Natural killer cell treated with Interleukin-12 subunit alpha and Interleukin-12 subunit beta and Interleukin-15 and Interleukin-18, amount 100 ng/mL, for 72 hours (primary cell): Measurements from ENCODE around the gene HABP2. TPM values are rescaled to one million over a fixed set of nuclear protein-coding genes. Genes with fewer than 3 reads are reported as not detected.

Experiments
- ATAC-seq, 2 donors: fragments of 150-1000 bp; cut with Tn5 transposase in 1 of 2; sonication (Bioruptor Pico), chemical (Tn5 transposase) in 1 of 2; 2 replicates each; pipeline ENCODE4 v1.10.0; 2021
- DNase-seq: peaks from one replicate; pipeline ENCODE4 v3.0.0; 2022; ENCODE audit warnings: low spot score
- H3K27ac Mint-ChIP-seq, 2 donors: 1 replicate in 1 of 2; 2 replicates in 1 of 2; pipeline ENCODE4 v1.8.0; 2022; ENCODE audit warnings: mixed read lengths in 2 of 2, mild to moderate bottlenecking in 1 of 2, moderate library complexity in 1 of 2
- H3K27me3 Mint-ChIP-seq, 2 donors: 1 replicate in 1 of 2; 2 replicates in 1 of 2; pipeline ENCODE4 v1.8.0; 2022; ENCODE audit warnings: mixed read lengths in 2 of 2
- H3K36me3 Mint-ChIP-seq: one replicate; pipeline ENCODE4 v1.8.0; 2022; ENCODE audit warnings: mixed read lengths
- H3K4me1 Mint-ChIP-seq, 2 donors: 1 replicate in 1 of 2; 2 replicates in 1 of 2; pipeline ENCODE4 v1.8.0; 2022; ENCODE audit warnings: low read depth in 2 of 2, mixed read lengths in 2 of 2, mild to moderate bottlenecking in 1 of 2
- H3K4me3 Mint-ChIP-seq: one replicate; pipeline ENCODE4 v1.8.0; 2022; ENCODE audit warnings: mixed read lengths
- H3K9me3 Mint-ChIP-seq: 2 replicates; pipeline ENCODE4 v1.8.0; 2022; ENCODE audit warnings: mixed read lengths
- total RNA-seq, 2 donors: library from RNA; stranded (reverse); gene quantifications; one replicate each; pipeline ENCODE4 v1.2.3, GENCODE V29; 2022

HABP2 gene
- total RNA-seq, 2 donors from 2014 or later = not detected

GRCh38 chr10:113555245-113555644 lies 2.4 kb downstream of the HABP2 start:
- H3K27ac Mint-ChIP-seq = no peak overlapping the region
- ATAC-seq (no peak), DNase-seq (no peak)
- no peak overlapping the region for H3K4me3 Mint-ChIP-seq
- H3K9me3 Mint-ChIP-seq = no peaks in the 10 kb centered on the region
- H3K27me3 Mint-ChIP-seq = peaks cover 9 to 51% of the 10 kb centered on the region in 2 donors
- peaks cover 0 to 5% of the 10 kb centered on the region in 2 donors for H3K4me1 Mint-ChIP-seq
- H3K36me3 Mint-ChIP-seq = no peaks in the 10 kb centered on the region

- DNase-seq (no peak), ATAC-seq (no peak)
- H3K4me3 Mint-ChIP-seq = no peak overlapping the region
- no peaks in the 10 kb centered on the region for H3K9me3 Mint-ChIP-seq
- H3K36me3 Mint-ChIP-seq = no peaks in the 10 kb centered on the region
- H3K27me3 Mint-ChIP-seq = peaks cover 9 to 48% of the 10 kb centered on the region in 2 donors
- H3K27ac Mint-ChIP-seq = no peak overlapping the region
- H3K4me1 Mint-ChIP-seq = peaks cover 0 to 2% of the 10 kb centered on the region in 2 donors
Observed at GRCh38 chr10:113555751-113556150, 2.9 kb downstream of the HABP2 start.

- no peak overlapping the region for H3K4me3 Mint-ChIP-seq
- no peak for ATAC-seq
- no peak overlapping the region for H3K27ac Mint-ChIP-seq
- H3K9me3 Mint-ChIP-seq = no peaks in the 10 kb centered on the region
- no peak for DNase-seq
- no peaks in the 10 kb centered on the region for H3K4me1 Mint-ChIP-seq
- H3K27me3 Mint-ChIP-seq = peaks cover 9 to 36% of the 10 kb centered on the region in 2 donors
- no peaks in the 10 kb centered on the region for H3K36me3 Mint-ChIP-seq
Observed at GRCh38 chr10:113557424-113557862, 4.6 kb downstream of the HABP2 start.

- Mint-ChIP-seq H3K27me3 (peaks cover 9 to 36% of the 10 kb centered on the region in 2 donors), H3K4me1 (no peaks in the 10 kb centered on the region), H3K27ac (no peak overlapping the region), H3K4me3 (no peak overlapping the region), H3K36me3 (no peaks in the 10 kb centered on the region), H3K9me3 (no peaks in the 10 kb centered on the region)
- no peak for ATAC-seq
- DNase-seq = no peak
Observed at GRCh38 chr10:113557903-113558321, 5.1 kb downstream of the HABP2 start.

GRCh38 chr10:113560071-113560470 lies 7.2 kb downstream of the HABP2 start:
- DNase-seq (no peak), ATAC-seq (no peak)
- H3K4me1 Mint-ChIP-seq = peaks cover 5 to 6% of the 10 kb centered on the region in 2 donors
- no peak overlapping the region for H3K4me3 Mint-ChIP-seq
- H3K36me3 Mint-ChIP-seq = no peaks in the 10 kb centered on the region
- peaks cover 7 to 19% of the 10 kb centered on the region in 2 donors for H3K27me3 Mint-ChIP-seq
- no peak overlapping the region for H3K27ac Mint-ChIP-seq
- no peaks in the 10 kb centered on the region for H3K9me3 Mint-ChIP-seq

- no peak overlapping the region for H3K27ac Mint-ChIP-seq
- H3K4me1 Mint-ChIP-seq = peaks cover 5 to 6% of the 10 kb centered on the region in 2 donors
- H3K27me3 Mint-ChIP-seq = peaks cover 7 to 19% of the 10 kb centered on the region in 2 donors
- peak in 1 of 2 donors; percentile 18 for ATAC-seq
- H3K36me3 Mint-ChIP-seq = no peaks in the 10 kb centered on the region
- no peak for DNase-seq
- H3K4me3 Mint-ChIP-seq = no peak overlapping the region
- no peaks in the 10 kb centered on the region for H3K9me3 Mint-ChIP-seq
Observed at GRCh38 chr10:113561214-113561613, 8.4 kb downstream of the HABP2 start.

- no peaks in the 10 kb centered on the region for H3K9me3 Mint-ChIP-seq
- peaks cover 5 to 6% of the 10 kb centered on the region in 2 donors for H3K4me1 Mint-ChIP-seq
- no peaks in the 10 kb centered on the region for H3K36me3 Mint-ChIP-seq
- DNase-seq (no peak), ATAC-seq (no peak)
- H3K27me3 Mint-ChIP-seq = peaks cover 6 to 16% of the 10 kb centered on the region in 2 donors
- H3K27ac Mint-ChIP-seq = no peak overlapping the region
- H3K4me3 Mint-ChIP-seq = no peak overlapping the region
Observed at GRCh38 chr10:113562069-113562468, 9.2 kb downstream of the HABP2 start.

GRCh38 chr10:113562704-113563103 lies 9.9 kb downstream of the HABP2 start:
- DNase-seq (no peak), ATAC-seq (no peak)
- Mint-ChIP-seq H3K27me3 (peaks cover 5 to 9% of the 10 kb centered on the region in 2 donors), H3K9me3 (no peaks in the 10 kb centered on the region), H3K27ac (no peak overlapping the region), H3K4me1 (peaks cover 5 to 6% of the 10 kb centered on the region in 2 donors), H3K36me3 (no peaks in the 10 kb centered on the region), H3K4me3 (no peak overlapping the region)

GRCh38 chr10:113563306-113564088 lies 10.6 kb downstream of the HABP2 start:
- DNase-seq = peak; percentile 79
- peaks cover 5 to 7% of the 10 kb centered on the region in 2 donors for H3K27me3 Mint-ChIP-seq
- no peaks in the 10 kb centered on the region for H3K9me3 Mint-ChIP-seq
- H3K27ac Mint-ChIP-seq = no peak overlapping the region
- H3K36me3 Mint-ChIP-seq = no peaks in the 10 kb centered on the region
- H3K4me1 Mint-ChIP-seq = peaks cover 5 to 6% of the 10 kb centered on the region in 2 donors
- peak; percentile 82 to 84 for ATAC-seq
- peak overlapping the region; percentile 76 for H3K4me3 Mint-ChIP-seq

GRCh38 chr10:113565364-113565763 lies 12.5 kb downstream of the HABP2 start:
- DNase-seq (no peak), ATAC-seq (no peak)
- no peaks in the 10 kb centered on the region for H3K9me3 Mint-ChIP-seq
- peaks cover 5 to 6% of the 10 kb centered on the region in 2 donors for H3K4me1 Mint-ChIP-seq
- no peaks in the 10 kb centered on the region for H3K36me3 Mint-ChIP-seq
- no peak overlapping the region for H3K4me3 Mint-ChIP-seq
- peaks cover 0 to 2% of the 10 kb centered on the region in 2 donors for H3K27me3 Mint-ChIP-seq
- no peak overlapping the region for H3K27ac Mint-ChIP-seq

GRCh38 chr10:113566888-113567287 lies 14.0 kb downstream of the HABP2 start:
- Mint-ChIP-seq H3K4me1 (peaks cover 5 to 6% of the 10 kb centered on the region in 2 donors), H3K27ac (no peak overlapping the region), H3K9me3 (no peaks in the 10 kb centered on the region), H3K27me3 (peaks cover 0 to 2% of the 10 kb centered on the region in 2 donors), H3K36me3 (no peaks in the 10 kb centered on the region), H3K4me3 (no peak overlapping the region)
- DNase-seq = no peak
- no peak for ATAC-seq

GRCh38 chr10:113569576-113569975 lies 16.7 kb downstream of the HABP2 start:
- H3K4me1 Mint-ChIP-seq = no peaks in the 10 kb centered on the region
- H3K36me3 Mint-ChIP-seq = no peaks in the 10 kb centered on the region
- H3K9me3 Mint-ChIP-seq = no peaks in the 10 kb centered on the region
- H3K4me3 Mint-ChIP-seq = no peak overlapping the region
- H3K27ac Mint-ChIP-seq = no peak overlapping the region
- H3K27me3 Mint-ChIP-seq = peaks cover 0 to 2% of the 10 kb centered on the region in 2 donors
- DNase-seq (no peak), ATAC-seq (no peak)

GRCh38 chr10:113572520-113573290 lies 19.9 kb downstream of the HABP2 start:
- no peaks in the 10 kb centered on the region for H3K4me1 Mint-ChIP-seq
- ATAC-seq (no peak), DNase-seq (no peak)
- H3K9me3 Mint-ChIP-seq = no peaks in the 10 kb centered on the region
- H3K36me3 Mint-ChIP-seq = no peaks in the 10 kb centered on the region
- H3K27me3 Mint-ChIP-seq = no peaks in the 10 kb centered on the region
- H3K27ac Mint-ChIP-seq = no peak overlapping the region
- H3K4me3 Mint-ChIP-seq = no peak overlapping the region

GRCh38 chr10:113573368-113573767 lies 20.5 kb downstream of the HABP2 start:
- H3K4me1 Mint-ChIP-seq = no peaks in the 10 kb centered on the region
- H3K36me3 Mint-ChIP-seq = no peaks in the 10 kb centered on the region
- no peak overlapping the region for H3K27ac Mint-ChIP-seq
- DNase-seq (no peak), ATAC-seq (no peak)
- H3K9me3 Mint-ChIP-seq = no peaks in the 10 kb centered on the region
- H3K4me3 Mint-ChIP-seq = no peak overlapping the region
- H3K27me3 Mint-ChIP-seq = no peaks in the 10 kb centered on the region
